ENCODE results near the gene MYD88.
"Not testable (repeated sequence)": the region's sequence is repeated elsewhere in the genome, so short reads cannot be mapped to it uniquely, and the experiment has no call there.

The MYD88 gene

DNA sequence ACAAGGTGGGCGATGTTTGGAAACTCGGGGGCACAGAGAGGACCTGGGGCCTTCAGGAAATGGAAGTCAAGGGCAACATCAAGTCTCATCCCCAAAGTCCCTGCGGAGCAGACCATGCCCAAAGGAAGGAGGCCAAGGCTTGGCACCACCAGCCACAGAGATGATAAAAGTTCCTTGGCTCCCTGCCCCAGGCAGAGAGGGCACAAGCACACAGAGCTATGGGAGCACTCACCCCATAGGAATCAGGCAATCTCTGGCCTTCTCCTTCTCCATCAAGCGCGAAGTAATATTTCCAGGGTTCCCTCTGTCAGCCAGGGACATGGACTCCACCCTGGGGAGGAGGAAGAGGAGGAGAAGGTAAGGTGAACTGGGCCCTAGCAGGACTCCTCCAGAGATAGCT is 9.4 kb upstream of the MYD88 start:
- Histone ChIP-seq H3K4me3 (ENCODE audit: low read depth, low read length) (no peak overlapping the region), H3K36me3 (ENCODE audit: control insufficient read depth, insufficient read depth, low read length) (peaks cover 84% of the 10 kb centered on the region), H3K27me3 (ENCODE audit: control insufficient read depth, insufficient read depth, low read length) (no peaks in the 10 kb centered on the region), H3K27ac (ENCODE audit: low read depth, low read length) (no peak overlapping the region), H3K4me1 (ENCODE audit: control insufficient read depth, insufficient read depth, low read length) (no peaks in the 10 kb centered on the region), H3K9ac (ENCODE audit: low read depth, low read length) (no peak overlapping the region), H3K9me3 (ENCODE audit: control insufficient read depth, insufficient read depth, low read length) (no peaks in the 10 kb centered on the region)

DNA sequence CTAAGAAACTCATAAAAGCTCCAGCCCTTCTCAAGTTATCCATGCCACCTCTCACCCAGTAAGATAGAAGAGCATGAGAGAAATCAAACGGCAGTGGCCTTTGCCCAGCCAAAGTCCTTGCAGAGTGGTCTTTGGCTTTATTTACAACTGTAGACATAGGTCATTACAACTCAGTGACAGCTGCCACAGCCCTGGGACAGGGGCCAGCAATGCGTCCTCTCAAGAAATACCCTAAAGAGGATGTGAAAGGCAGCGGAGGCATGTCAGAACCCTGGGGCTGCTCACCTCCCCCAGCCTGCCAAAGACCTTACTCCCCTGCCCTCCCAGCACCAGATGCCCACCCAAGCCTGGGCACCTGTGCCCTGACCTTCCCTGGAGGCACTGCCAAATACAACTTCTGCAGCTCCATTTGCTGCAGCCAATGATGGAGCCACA is 7.8 kb upstream of the MYD88 start:
- H3K9ac ChIP-seq (ENCODE audit: low read depth, low read length): no peak overlapping the region
- no peak overlapping the region for H3K27ac ChIP-seq (ENCODE audit: low read depth, low read length)

DNA sequence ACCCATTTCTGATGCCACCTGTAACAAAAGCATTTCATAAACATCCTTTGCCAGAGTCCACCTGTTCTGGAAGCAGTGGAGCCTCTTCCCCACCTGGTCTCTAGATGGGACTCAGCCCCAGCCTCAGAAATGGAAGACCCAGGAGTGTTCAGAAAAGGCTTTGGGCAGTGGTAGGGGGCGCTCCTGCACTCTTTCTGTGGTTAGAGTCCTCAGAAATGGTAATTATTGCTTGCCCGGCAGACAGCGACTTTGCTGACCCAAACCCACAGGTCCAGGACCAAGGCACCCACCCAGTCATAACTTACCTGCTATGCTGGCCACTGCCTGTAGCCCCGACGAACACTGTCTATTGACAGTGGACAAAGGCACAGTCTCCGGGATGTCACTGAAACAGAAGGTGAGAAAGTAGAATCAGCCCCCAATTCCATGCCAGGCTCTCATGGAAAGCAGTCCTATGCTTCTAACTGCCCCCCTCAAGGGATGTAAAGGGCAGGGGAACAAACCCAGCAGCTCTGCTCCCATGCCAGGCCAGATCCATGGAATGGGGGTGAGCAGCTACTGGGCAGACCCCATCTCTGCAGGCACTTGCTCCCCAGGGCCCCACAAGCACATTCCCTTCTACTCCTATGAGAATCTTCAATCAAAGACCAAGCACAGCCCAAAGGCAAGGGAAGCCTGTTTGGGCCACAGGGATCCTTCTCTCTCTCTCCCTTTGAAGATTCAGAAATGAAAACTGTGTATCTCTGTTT is 6.7 kb upstream of the MYD88 start:
- Histone ChIP-seq H3K27ac (ENCODE audit: low read depth, low read length) (no peak overlapping the region), H3K36me3 (ENCODE audit: control insufficient read depth, insufficient read depth, low read length) (peaks cover 70% of the 10 kb centered on the region), H3K9ac (ENCODE audit: low read depth, low read length) (no peak overlapping the region), H3K27me3 (ENCODE audit: control insufficient read depth, insufficient read depth, low read length) (no peaks in the 10 kb centered on the region), H3K9me3 (ENCODE audit: control insufficient read depth, insufficient read depth, low read length) (no peaks in the 10 kb centered on the region), H3K4me1 (ENCODE audit: control insufficient read depth, insufficient read depth, low read length) (0 out of 2 replicates have a peak, but pooled peaks cover 3% of the 10 kb centered on the region), H3K4me3 (ENCODE audit: low read depth, low read length) (no peak overlapping the region)

More for the DNA sequence above, 7.8 kb upstream of the MYD88 start:
- H3K27me3 ChIP-seq (ENCODE audit: control insufficient read depth, insufficient read depth, low read length): no peaks in the 10 kb centered on the region
- H3K36me3 ChIP-seq (ENCODE audit: control insufficient read depth, insufficient read depth, low read length): peaks cover 81% of the 10 kb centered on the region
- 0 out of 2 replicates have a peak, but pooled peaks cover under 1% of the 10 kb centered on the region for H3K4me1 ChIP-seq (ENCODE audit: control insufficient read depth, insufficient read depth, low read length)
- no peaks in the 10 kb centered on the region for H3K9me3 ChIP-seq (ENCODE audit: control insufficient read depth, insufficient read depth, low read length)
- no peak overlapping the region for H3K4me3 ChIP-seq (ENCODE audit: low read depth, low read length)

DNA sequence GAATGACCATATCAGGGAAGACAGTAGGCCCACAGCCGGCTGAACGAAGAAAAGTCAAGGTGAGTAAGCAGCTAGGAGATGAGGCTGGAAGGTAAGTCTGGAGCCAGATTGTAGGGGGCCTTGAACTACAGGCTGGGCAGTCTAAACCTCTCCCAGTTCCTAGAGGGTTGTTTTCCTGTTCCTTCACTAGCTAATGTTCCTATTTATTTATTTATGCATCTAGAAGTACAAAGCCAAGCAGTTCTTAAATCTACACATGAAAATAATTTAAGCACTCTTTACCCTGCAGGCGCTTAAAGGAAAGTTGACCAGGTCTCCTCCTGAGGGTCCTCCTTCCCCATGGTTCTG is 5.3 kb upstream of the MYD88 start:
- H3K9me3 ChIP-seq (ENCODE audit: control insufficient read depth, insufficient read depth, low read length): no peaks in the 10 kb centered on the region
- peaks cover 9% of the 10 kb centered on the region for H3K4me1 ChIP-seq (ENCODE audit: control insufficient read depth, insufficient read depth, low read length)
- H3K27ac ChIP-seq (ENCODE audit: low read depth, low read length): peak overlapping the region; percentile 12
- no peaks in the 10 kb centered on the region for H3K27me3 ChIP-seq (ENCODE audit: control insufficient read depth, insufficient read depth, low read length)
- no peak overlapping the region for H3K9ac ChIP-seq (ENCODE audit: low read depth, low read length)
- no peak overlapping the region for H3K4me3 ChIP-seq (ENCODE audit: low read depth, low read length)
- peaks cover 56% of the 10 kb centered on the region for H3K36me3 ChIP-seq (ENCODE audit: control insufficient read depth, insufficient read depth, low read length)

DNA sequence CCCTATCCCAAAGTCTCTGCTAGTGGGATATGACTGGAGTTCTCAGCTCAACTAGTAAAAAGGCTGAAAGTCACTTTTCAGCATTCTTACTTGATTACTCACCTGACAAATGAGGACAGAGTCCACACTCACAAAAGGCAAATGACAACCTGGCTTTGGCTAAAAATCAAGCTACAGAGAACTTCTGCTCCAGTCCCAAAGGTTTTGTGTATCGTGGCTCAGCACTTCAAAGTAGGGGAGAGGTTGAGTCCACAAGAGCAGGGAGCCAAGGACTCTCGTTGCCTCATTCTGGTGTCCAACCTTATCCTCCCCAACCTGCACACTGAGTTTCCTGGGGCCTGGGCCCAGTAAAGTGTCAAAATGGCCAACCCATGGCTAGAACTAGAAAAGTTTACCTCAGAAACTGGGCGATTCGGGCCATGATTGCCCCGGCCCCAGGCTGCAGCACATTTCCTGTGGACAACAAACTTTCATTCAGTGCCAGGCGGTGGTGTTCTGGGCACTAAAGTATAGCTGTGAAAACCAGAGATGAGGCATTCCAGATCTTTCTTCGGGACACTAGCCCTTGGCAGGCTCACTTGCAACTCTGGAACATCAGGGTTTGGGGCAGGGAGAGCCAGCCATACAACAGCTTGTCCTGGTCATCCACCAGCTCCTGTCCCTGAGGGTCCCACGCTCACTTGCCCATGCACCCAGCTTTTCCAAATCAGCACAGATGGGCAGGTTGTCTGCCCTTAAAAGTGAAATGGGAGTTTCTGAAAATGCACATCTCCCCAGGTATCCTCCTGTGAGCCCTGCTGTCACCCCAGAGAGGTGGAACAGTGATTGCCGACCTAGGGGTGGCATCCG is 4.7 kb upstream of the MYD88 start:
- no peaks in the 10 kb centered on the region for H3K9me3 ChIP-seq (ENCODE audit: control insufficient read depth, insufficient read depth, low read length)
- peak overlapping the region; percentile 67 for H3K27ac ChIP-seq (ENCODE audit: low read depth, low read length)
- no peak overlapping the region for H3K4me3 ChIP-seq (ENCODE audit: low read depth, low read length)
- H3K36me3 ChIP-seq (ENCODE audit: control insufficient read depth, insufficient read depth, low read length): peaks cover 52% of the 10 kb centered on the region
- H3K9ac ChIP-seq (ENCODE audit: low read depth, low read length): no peak overlapping the region
- peaks cover 11% of the 10 kb centered on the region for H3K4me1 ChIP-seq (ENCODE audit: control insufficient read depth, insufficient read depth, low read length)
- no peaks in the 10 kb centered on the region for H3K27me3 ChIP-seq (ENCODE audit: control insufficient read depth, insufficient read depth, low read length)

DNA sequence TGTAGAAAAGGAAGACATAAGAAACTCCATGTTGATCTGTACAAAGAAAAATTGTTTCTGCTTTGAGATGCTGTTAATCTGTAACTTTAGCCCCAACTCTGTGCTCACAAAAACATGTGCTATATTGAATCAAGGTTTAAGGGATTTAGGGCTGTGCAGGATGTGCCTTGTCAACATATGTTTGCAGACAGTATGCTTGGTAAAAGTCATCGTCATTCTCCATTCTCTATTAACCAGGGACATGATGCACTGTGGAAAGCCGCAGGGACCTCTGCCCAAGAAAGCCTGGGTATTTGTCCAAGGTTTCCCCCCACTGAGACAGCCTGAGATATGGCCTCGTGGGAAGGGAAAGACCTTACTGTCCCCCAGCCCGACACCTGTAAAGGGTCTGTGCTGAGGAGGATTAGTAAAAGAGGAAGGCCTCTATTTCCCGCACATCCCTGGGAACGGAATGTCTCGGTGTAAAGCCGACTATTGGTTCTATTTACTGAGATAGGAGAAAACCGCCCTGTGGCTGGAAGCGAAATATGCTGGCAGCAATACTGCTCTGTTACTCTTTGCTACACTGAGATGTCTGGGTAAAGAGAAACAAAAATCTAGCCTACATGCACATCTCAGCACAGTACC is 3.8 kb upstream of the MYD88 start:
- not testable (repeated sequence) for H3K27me3 ChIP-seq (ENCODE audit: control insufficient read depth, insufficient read depth, low read length); H3K9me3 ChIP-seq (ENCODE audit: control insufficient read depth, insufficient read depth, low read length); H3K27ac ChIP-seq (ENCODE audit: low read depth, low read length); H3K9ac ChIP-seq (ENCODE audit: low read depth, low read length); H3K4me3 ChIP-seq (ENCODE audit: low read depth, low read length)
- H3K36me3 ChIP-seq (ENCODE audit: control insufficient read depth, insufficient read depth, low read length): peaks cover 44% of the 10 kb centered on the region
- peaks cover 17% of the 10 kb centered on the region for H3K4me1 ChIP-seq (ENCODE audit: control insufficient read depth, insufficient read depth, low read length)

DNA sequence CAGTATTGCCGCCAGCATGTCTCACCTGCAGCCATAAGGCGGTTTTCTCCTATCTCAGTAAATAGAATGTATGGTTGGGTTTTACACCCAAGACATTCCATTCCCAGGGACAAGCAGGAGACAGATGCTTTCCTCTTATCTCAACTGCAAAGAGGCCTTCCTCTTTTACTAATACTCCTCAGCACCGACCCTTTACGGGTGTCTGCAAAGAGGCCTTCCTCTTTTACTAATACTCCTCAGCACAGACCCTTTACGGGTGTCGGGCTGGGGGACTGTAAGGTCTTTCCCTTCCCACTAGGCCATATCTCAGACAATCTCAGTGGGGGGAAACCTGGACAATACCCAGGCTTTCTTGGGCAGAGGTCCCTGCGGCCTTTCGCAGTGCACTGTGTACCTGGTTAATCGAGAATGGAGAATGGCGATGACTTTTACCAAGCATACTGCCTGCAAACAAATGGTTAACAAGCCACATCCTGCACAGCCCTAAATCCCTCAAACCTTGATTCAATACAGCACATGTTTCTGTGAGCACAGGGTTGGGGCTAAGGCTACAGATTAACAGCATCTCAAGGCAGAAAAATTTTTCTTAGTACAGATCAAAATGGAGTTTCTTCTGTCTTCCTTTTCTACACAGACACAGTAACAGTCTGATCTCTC is 2.7 kb upstream of the MYD88 start:
- not testable (repeated sequence) for H3K27ac ChIP-seq (ENCODE audit: low read depth, low read length); H3K9me3 ChIP-seq (ENCODE audit: control insufficient read depth, insufficient read depth, low read length); H3K27me3 ChIP-seq (ENCODE audit: control insufficient read depth, insufficient read depth, low read length)
- H3K9ac ChIP-seq (ENCODE audit: low read depth, low read length): peak overlapping the region; percentile 34
- peaks cover 19% of the 10 kb centered on the region for H3K4me1 ChIP-seq (ENCODE audit: control insufficient read depth, insufficient read depth, low read length)
- H3K36me3 ChIP-seq (ENCODE audit: control insufficient read depth, insufficient read depth, low read length): peaks cover 36% of the 10 kb centered on the region
- peak overlapping the region; percentile 77 for H3K4me3 ChIP-seq (ENCODE audit: low read depth, low read length)

DNA sequence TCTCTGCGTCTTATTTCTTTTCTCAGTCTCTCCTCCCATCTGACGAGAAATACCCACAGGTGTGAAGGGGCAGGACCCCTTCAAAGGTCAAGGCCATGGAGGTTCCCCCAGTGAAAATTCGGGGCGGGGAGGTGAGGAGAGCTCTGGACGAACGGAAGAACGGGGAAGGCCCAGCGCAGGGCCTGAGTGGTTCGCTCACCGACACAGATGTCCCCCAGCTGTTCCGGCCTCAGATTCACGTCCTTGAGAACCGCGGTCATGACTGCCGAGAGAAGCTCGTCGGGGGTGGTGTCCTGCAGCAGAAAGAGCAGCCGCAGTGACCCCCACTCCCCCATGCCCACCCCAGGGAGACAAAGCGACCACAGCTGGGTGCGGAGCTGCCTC is 2.1 kb upstream of the MYD88 start:
- peaks cover 36% of the 10 kb centered on the region for H3K36me3 ChIP-seq (ENCODE audit: control insufficient read depth, insufficient read depth, low read length)

DNA sequence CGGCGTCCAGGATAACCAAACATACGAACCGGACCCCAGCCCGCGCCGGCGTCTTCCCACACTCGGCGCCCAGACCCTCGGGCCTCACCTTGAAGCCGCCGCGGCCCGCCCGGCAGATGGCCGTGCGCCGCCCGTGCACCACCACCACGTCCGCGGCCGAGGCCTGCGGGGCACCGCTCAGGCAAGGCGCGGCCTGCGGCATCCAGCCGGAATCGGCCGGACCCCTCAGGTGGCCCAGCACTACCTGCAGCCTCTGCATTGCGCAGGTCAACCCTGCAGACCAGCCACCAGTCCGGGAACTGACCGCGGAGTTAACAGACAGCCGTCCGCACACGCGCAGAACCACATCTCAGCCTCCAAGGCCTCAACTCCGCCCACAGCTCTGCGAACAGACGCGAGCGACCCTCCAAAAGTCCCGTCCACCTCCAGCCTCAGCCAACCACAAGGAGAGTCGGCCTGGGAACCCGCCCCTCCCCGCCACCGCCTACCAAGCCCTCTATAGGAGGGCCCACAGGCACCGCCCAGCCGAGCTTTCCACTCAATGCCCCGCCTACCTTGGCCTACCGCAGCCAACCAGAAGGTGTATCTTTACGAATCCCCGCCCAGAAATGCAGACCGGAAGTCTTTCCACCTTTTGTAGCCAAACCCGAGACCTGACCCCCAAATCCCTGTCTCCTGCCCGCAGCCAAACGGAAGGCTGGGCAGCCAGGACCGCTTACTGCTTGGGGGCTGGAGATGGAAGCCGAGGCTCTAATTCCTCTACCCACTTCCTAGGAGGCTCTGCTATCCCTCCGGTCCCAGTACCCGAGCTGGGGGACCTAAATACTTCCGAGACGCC is 1.5 kb upstream of the MYD88 start, which contains the start of gene ACAA1:
Gene ACAA1 (minus strand): TSS at position 351 of the 838 bp plus-strand sequence. CDS start 92 bp downstream, at position 259.
- Histone ChIP-seq H3K27me3 (ENCODE audit: control insufficient read depth, insufficient read depth, low read length) (peaks cover 2% of the 10 kb centered on the region; the same call in 1 of the 2 replicates), H3K4me1 (ENCODE audit: control insufficient read depth, insufficient read depth, low read length) (peaks cover 19% of the 10 kb centered on the region), H3K9ac (ENCODE audit: low read depth, low read length) (peak within 1 kb of the TSS; percentile 34), H3K9me3 (ENCODE audit: control insufficient read depth, insufficient read depth, low read length) (no peaks in the 10 kb centered on the region), H3K4me3 (ENCODE audit: low read depth, low read length) (peak within 1 kb of the TSS; percentile 90), H3K27ac (ENCODE audit: low read depth, low read length) (peak within 1 kb of the TSS; percentile 89), H3K36me3 (ENCODE audit: control insufficient read depth, insufficient read depth, low read length) (peaks cover 41% of the 10 kb centered on the region)

More for the DNA sequence above, 2.1 kb upstream of the MYD88 start:
- H3K4me3 ChIP-seq (ENCODE audit: low read depth, low read length): peak overlapping the region; percentile 77
- H3K27ac ChIP-seq (ENCODE audit: low read depth, low read length): peak overlapping the region; percentile 74
- peaks cover 19% of the 10 kb centered on the region for H3K4me1 ChIP-seq (ENCODE audit: control insufficient read depth, insufficient read depth, low read length)
- no peaks in the 10 kb centered on the region for H3K9me3 ChIP-seq (ENCODE audit: control insufficient read depth, insufficient read depth, low read length)
- peaks cover 2% of the 10 kb centered on the region; the same call in 1 of the 2 replicates for H3K27me3 ChIP-seq (ENCODE audit: control insufficient read depth, insufficient read depth, low read length)
- peak overlapping the region; percentile 34; the same call in 1 of the 2 replicates for H3K9ac ChIP-seq (ENCODE audit: low read depth, low read length)

All from HUES48 (cell line).